Effector CD4-positive, alpha-beta T cell (primary cell): ENCODE measurements around the gene TOP2A.
"Not testable (repeated sequence)": the region's sequence is repeated elsewhere in the genome, so short reads cannot be mapped to it uniquely, and the experiment has no call there.

Experiments
- DNase-seq: peaks from one replicate; pipeline ENCODE4 v3.0.0-alpha.2; 2020

TOP2A gene

DNA sequence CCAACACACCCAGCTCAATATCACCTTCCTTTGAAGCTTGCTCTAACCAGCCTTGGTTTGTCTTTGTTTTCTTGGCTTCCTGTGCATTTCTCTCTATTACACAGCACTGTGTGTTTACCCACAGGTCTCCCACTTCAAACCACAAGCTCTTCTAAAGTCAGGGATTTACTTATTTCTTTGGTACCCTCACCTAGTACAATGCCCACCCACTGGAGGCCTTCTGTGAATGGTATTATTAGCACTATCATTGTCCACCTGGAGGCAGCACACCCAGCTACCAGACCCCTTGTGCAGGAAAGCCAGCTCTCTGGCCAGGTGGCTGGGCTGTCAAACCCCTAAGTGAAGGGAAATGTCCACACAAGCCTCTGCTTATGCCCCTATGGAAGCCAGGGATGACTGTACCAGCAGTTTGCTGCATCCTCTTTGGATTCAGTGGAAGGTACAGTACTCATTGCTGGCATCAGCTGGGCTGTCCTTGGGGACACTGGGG lies 9.4 kb upstream of the TOP2A start:
- DNase-seq: no peak

DNA sequence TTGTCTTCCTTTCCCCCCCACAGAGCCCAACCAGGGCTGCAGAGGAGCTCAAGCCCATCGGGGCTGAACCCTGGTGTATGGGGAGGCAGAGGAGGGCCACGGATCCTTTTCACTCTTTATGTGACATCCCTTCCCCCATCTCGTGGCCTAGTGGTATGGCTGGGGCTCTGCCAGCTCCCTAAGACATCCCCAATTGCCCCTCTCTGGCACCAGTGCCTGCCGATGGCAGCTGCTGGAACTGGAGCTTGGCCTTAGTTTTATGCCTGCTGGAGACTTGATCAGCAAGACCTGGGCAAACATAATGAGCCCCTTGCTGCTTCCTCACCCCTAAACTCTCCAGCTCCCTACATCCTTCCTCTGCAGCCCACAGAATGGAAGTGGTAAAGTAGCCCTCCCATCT lies 8.0 kb upstream of the TOP2A start:
- DNase-seq: no peak

DNA sequence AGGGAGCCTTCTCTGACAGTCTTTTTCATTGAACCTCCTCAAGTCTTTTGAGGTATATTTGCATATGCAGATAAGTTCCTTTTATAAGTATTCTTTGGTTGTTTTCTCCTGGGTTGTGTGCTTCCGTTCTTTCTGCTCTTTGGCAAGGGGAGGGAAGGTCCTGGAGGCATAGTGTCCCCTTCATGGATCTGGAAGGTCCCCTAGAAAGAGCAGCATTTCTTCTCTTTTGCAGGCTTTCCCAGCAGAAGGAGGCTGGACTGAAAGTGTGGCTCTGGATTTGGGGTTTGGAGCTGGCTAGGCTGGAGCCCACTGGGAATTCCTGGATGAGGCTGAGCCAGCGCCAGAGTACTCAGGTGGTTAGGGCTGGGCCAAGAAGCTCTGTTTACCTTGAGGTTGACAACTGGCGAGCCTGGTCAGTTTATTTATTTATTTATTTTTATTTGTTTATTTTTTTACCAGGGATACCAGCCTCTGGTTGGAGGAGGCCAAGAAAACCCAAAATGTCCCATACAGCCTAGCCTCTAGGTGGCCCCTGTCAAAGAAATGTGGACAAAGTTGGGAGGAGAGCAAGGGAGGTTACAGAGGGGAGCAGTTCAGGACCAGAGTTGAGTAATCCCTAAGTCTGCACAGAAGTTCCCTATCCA lies 5.4 kb upstream of the TOP2A start:
- no peak for DNase-seq

DNA sequence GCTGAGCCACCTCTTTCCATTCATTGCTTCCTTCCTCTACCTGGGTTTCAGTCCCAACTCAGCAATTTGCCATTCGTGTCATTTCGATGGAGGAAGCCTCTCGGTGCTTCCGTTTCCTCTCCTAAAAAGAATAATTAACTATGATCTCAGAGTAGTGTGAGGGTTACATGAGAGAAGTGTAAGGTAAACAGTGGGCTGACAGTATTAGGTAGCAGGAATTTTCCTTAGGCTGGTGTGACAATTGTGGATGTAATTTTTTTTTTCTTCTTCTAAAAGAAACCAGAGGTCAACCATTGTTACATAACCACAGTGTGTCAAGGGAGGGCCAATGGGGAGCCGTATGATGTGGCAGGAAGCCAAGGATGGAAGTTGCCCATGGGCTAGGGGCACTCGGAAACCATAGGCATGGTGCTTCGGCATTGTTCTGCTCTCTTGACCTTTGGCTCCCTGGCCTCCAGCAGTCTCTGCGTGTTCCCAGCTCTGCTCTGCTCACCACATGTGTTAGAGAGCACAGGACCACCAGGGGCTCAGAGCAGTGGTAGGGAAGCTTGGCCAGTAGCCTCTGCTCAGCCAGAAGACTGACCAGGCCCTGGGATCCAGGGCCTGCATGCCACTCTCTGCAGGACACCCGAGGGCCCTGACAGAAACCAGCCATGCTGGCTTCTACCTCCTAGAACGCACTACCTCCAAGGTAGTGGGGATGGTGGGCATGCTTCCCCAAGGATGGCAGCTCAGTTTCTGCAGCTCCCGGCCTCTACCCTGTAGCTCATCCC lies 2.0 kb upstream of the TOP2A start:
- DNase-seq: no peak

DNA sequence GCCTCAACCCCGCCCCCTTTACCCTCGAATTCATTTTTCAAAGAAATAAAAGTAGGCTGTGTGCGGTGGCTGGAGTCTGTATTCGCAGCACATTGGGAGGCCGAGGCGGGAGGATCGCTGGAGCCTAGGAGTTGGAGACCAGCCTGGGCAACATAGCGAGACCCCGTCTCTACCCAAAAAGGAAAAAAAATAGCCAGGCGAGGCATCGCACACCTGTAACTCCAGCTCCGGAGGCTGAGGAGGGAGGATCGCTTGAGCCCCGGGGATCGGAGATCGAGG lies 671 bp upstream of the TOP2A start:
- no peak for DNase-seq

DNA sequence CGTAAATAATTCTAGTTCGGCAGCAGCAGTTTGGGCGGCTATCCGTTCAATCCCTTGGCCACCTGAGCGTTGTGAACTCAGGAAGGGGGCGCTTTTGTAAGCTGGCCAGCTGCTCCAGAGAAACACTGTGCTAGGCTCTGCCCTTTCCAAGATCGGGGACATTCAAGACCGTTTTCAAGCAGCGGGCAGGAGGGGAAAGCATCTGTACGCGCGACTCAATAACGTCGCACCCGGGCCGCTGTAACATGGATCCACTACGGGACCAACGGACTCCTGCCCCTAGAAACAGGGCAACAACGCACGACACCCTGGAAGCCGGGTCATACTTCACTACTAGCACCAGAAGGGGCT lies 463 bp downstream of the TOP2A start:
- no peak for DNase-seq

DNA sequence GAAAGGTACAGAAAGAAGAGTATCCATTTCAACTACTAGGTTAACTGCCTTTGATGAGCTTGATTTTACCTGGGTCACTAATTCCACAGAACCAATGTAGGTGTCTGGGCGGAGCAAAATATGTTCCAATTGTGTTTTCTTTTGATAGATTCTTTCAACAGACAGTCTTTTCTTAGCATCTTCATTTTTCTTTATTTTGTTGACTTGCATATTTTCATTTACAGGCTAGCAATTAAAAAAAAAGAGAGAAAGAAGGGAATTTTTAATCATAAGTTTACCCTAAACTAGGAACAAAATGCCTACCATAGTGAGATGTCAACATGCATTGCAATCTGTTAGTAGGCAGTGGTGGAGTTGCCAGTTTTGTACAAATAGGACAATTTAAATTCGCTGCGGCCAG lies 1.0 kb downstream of the TOP2A start:
- no peak for DNase-seq

DNA sequence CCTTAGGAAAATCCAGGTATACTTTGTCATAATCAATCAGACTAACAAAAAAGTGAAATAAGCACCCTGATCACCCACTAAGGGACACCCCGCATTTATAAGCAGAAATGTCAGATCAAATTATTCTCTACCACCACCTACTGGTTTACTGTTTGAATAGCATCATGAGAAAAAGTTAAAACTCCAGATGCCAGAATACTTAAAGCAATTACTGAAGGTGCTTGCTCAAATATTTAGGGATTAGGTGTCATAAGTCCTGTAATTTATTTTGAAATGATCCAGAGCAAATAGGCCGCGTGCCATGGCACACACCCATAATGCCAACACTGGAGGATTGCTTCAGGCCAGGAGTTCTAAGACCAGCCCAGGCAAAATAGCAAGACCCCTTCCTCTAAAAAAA lies 2.3 kb downstream of the TOP2A start:
- no peak for DNase-seq

DNA sequence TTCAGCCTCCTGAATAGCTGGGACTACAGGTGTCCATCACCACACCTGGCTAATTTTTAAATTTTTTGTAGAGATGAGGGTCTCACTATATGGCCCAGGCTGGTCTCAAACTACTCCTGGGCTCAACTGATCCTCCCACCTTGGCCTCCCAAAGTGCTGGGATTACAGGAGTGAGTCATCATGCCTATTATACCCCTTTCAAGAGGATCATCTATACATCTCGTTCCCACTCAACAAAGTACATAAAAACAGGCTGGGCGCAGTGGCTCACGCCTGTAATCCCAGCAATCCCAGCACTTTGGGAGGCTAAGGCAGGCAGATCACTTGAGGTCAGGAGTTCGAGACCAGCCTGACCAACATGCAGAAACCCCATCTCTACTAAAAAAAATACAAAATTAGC lies 3.4 kb downstream of the TOP2A start:
- not testable (repeated sequence) for DNase-seq

DNA sequence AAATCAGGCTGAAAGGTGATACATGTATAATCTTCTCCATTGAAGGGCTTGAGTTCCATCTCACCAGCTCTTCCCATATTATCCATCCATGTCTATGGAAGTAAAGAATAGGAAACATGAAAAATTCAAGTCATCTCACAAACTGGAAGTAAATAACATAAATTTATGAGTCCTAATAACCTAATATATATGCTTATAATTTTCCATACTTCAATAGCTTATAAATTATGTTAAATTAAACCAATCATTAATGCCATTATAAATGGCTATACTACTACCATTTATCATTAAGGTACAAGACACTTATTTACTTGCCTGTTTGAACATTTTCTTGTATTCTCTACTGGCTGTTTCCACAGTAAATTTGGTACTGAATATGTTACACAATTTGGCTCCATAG lies 4.8 kb downstream of the TOP2A start:
- DNase-seq: no peak

DNA sequence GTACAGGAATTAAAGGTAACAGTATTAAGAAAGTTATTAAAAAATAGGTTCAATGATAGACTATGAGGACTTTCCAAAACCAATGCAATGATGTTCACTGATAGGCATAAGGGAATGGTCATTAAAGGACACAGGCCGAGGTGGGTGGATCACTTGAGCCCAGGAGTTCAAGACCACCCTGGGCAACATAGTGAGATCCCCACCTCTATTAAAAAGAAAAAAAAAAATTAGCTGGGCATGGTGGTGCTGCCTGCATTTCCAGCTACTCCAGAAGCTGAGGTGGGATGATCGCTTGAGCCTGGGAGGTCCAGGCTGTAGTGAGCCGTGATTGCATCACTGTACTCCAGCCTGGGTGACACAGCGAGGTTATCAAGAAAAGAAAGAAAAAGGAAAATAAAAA lies 5.9 kb downstream of the TOP2A start:
- DNase-seq: no peak

DNA sequence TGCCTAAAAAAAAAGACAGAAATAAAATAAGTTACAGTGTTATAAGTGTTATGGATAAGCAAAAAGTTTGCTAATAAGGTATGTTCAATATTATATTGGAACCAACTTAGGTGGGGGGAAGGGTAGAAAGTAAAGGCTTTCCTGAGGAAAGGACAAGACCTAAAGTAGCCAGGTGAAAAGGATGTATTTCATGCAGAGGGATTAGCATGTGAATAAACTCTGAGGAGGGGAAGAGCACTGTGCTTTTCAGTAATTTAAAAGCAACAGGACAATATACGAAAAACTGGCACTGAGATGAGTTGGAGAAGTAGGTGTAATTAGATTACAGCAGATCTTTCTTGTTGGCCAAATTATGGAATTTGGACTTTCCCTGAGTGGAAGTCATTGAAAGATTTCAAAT lies 7.6 kb downstream of the TOP2A start:
- no peak for DNase-seq

DNA sequence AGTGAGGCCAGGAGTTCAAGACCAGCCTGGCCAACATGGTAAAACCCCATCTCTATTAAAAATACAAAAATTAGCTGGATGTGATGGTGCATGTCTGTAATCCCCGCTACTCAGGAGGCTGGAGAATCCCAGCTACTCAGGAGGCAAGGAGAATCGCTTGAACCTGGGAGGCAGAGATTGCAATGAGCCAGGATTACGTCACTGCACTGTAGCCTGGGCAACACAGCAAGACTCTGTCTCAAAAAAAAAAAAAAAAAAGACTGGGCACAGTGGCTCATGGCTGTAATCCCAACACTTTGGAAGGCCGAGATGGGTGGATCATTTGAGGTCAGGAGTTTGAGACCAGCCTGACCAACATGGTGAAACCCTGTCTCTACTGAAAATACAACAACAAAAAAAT lies 8.2 kb downstream of the TOP2A start:
- not testable (repeated sequence) for DNase-seq

DNA sequence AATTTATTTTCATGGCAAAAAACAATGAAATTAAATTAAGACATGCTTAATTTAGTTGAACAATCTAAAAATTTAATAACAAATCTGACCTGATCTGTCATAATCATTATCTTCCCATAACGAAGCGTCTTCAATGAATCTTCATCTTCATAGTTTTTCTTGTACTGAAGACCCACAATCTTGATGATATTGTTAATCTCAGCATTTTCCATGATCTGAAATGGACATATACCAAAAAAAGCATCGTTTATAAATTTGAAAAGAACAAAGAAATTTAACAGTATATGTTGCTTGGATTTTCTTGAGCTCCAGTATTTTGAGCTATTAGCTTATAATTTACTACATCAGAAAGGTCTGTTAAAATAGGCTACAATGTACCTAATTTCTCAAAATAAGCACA lies 10.2 kb downstream of the TOP2A start:
- DNase-seq: no peak

DNA sequence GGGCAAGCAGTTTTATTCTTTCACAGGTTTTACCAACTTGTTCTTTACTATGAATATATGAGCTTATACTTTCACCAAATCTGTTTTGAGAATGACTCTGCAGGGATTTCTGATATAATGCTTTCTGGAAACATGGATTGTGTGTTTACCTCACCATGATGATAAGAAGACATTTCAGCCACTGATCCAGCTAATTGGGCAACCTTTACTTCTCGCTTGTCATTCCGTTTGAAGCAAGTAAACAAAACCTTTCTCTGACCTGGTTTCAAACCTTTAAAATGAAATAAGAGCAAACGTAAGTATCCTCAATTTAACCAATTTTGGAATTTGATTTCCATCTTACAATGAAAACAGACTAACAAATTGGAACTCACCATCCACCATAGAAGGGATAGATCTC lies 13.7 kb downstream of the TOP2A start:
- DNase-seq: no peak

DNA sequence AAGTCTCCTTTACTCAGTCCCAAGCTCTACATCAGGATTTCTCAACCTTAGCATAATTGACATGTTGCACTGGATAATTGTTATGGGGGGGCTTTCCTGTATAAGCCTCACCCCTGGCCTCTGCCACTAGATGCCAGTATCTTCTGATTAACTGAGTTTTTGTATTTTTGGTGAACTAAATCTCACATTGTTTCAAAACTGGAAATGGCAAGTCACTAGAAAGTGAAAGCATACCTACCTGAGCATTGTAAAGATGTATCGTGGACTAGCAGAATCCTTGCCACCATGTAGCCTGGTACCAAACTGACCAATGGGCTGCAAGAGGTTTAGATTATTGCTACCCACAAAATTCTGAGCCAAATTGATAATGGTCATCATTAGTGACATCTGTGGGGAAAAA lies 15.0 kb downstream of the TOP2A start:
- DNase-seq: no peak

DNA sequence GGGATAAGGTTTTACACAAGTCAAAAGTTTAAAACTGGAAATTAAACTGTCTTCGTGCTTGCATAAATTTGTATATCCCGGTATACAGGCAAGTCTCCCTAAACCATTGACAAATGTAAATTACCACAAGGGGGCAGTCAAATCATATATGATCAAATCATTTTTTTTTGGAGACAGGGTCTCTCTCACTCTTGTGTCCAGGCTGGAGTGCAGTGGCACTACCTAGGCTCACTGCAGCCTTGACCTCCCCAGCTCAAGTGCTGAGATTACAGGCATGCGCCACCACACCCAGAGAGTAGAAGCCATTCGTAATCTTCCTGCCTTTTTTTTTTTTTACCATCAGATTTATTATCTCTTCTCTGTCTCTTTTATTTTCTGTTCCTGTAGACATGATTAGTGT lies 18.5 kb downstream of the TOP2A start:
- no peak for DNase-seq

DNA sequence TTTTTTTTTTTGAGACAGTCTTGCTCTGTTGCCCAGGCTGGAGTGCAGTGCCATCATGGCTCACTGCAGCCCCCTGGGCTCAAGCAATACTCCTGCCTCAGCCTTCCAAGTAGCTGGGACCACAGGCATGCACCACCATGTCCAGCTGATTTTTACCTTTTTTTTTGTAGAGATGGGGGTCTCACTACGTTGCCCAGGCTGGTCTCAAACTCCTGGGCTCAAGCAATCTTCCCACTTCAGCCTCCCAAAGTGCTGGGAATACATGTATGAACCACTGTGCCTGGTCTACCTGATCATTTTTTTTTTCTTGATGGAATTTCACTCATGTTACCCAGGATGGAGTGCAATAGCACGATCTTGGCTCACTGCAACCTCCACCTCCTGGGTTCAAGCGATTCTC lies 31.1 kb downstream of the TOP2A start:
- not testable (repeated sequence) for DNase-seq

DNA sequence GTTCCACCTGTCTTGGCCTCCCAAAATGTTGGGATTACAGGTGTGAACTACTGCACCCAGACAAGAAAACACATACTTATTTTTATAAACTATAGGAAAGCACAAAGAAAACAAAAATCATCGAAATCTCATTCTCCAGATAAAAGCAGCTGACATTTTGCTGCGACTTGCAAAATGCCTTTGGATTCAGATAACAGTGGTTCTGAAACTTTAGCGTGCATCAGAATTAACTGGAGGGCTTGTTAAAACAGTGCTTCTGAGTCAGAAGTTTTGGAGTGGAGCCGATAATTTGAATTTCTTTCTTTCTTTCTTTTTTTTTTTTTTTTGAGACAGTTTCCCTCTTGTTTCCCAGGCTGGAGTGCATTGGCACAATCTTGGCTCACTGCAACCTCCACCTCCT lies 35.4 kb downstream of the TOP2A start:
- DNase-seq: no peak

DNA sequence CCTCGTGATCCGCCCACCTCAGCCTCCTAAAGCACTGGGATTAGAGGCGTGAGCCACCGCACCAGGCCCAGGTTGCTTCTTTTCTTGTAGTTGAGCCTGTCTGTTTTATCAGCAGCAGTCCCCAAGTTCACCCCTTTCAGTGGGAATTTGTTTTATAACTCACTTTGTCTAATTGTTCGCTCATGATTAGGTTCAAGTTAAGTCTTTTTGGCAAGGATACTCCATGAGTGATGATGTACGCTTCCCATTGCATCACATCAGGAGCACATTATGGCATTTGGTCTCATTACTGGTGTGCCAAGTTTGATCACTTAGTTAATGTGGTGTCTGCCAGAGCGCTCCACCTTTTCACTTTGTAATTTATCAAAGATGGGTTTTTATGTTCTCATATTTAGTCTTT lies 38.7 kb downstream of the TOP2A start:
- no peak for DNase-seq

DNA sequence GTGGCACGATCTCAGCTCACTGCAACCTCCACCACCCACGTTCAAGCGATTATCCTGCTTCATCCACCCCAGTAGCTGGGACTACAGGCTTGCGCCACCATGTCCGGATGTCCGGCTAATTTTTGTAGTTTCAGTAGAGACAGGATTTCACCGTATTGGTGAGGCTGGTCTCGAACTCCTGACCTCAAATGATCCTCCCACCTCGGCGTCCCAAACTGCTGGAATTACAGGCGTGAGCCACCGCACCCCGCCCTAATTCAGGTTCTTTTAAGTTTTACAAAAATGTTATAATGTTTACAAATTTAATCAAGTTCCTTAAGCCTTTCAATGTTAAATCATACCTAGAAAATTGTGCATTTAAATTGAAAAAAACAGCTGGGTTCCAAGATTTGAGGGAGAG lies 39.9 kb downstream of the TOP2A start:
- DNase-seq: no peak

DNA sequence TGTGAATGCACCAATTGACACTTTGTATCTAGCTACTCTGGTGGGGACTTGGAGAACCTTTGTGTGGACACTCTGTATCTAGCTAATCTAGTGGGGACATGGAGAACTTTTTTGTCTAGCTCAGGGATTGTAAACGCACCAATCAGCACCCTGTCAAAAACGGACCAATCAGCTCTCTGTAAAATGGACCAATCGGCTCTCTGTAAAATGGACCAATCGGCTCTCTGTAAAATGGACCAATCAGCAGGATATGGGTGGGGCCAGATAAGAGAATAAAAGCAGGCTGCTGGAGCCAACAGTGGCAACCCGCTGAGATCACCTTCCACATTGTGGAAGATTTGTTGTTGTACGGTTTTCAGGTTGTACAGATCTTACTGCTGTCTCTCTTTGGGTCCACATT lies 41.2 kb downstream of the TOP2A start:
- DNase-seq: not testable (repeated sequence)

DNA sequence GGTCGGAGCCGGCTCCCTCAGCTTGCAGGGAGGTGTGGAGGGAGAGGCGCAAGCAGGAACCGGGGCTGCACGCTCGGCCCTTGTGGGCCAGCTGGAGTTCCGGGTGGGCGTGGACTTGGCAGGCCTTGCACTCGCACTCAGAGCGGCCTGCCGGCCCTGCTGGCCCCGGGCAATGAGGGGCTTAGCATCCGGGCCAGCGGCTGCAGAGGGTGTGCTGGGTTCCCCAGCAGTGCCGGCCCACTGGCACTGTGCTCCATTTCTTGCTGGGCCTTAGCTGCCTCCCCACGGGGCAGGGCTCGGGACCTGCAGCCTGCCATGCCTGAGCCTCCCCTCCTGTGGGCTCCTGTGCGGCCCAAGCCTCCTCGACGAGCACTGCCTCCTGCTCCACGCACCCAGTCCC lies 41.9 kb downstream of the TOP2A start:
- not testable (repeated sequence) for DNase-seq

DNA sequence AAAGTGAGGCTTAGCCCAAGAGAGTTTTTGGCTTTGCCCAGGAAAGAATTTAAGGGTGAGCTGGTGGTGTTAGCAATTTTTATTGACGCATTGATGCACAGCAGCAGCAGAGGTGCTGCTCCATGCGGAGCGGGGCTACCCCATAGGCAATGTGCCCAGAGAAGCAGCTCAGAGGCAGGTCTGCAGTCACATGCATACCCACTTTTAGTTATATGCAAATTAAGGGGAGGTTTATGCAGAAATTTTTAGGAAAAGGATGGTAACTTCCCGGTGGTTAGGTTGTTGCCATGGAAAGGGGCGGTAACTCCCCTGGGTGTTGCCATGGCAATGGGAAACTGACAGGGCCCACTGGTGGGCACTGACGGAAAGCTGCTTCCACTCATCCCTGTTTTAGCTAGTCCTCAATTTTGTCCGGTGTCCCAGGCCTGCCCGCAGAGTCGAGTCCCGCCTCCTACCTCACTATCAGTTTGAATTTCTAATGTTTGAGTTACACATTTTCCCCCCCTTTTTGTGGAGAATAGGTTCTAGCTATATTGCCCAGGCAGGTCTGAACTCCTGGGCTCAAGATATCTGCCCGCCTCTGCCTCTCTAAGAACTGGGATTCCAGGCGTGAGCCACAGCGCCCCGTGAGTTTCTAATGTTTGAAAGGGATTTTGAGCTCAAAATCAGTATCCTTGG lies 42.7 kb downstream of the TOP2A start:
- DNase-seq: no peak

DNA sequence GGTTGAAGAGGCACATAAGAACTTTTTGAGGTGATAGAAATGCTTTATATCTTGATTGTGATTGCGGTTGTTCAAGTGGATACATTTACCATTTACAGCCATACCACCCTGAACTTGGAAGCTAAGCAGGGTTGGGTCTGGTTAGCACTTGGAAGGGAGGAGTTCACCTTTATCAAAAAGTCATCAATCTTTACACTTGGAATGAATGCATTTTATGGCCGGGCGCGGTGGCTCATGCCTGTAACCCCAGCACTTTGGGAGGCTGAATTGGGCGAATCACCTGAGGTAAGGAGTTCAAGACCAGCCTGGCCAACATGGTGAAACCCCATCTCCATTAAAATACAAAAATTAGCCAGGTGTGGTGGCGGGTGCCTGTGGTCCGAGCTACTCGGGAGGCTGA lies 43.7 kb downstream of the TOP2A start:
- DNase-seq: no peak
